Psoas muscle (tissue), 7 donors: Measurements from ENCODE around the gene SMIM45.

Source experiments
- ATAC-seq, 4 donors: fragments of 200-7000 bp; cut with Tn5 transposase; one replicate each; pipeline ENCODE4 v1.9.1; 2020; ENCODE audit warnings: moderate library complexity in 3 of 4, mild to moderate bottlenecking in 2 of 4
- DNase-seq, 2 donors: peaks; one replicate each; pipeline ENCODE4 v3.0.0-alpha.2; 2020
- H3K27ac ChIP-seq: fragments of 200-600 bp; one replicate; pipeline ENCODE4 v1.8.0; 2022
- H3K27me3 ChIP-seq, 3 donors: fragments of 200-600 bp in 1 of 3; one replicate each; pipeline versions ENCODE4 v1.6.1 to v1.8.0; 2013 to 2022; ENCODE audit warnings: low read length in 2 of 3, mild to moderate bottlenecking in 2 of 3, moderate library complexity in 1 of 3; ENCODE audit not compliant: insufficient read depth in 3 of 3
- H3K36me3 ChIP-seq, 2 donors: fragments of 200-600 bp in 1 of 2; one replicate each; pipeline versions ENCODE4 v1.6.1 to v1.8.0; 2013 to 2022; ENCODE audit warnings: low read depth in 1 of 2, mild to moderate bottlenecking in 1 of 2, moderate library complexity in 1 of 2; ENCODE audit not compliant: insufficient read depth in 1 of 2
- H3K4me1 ChIP-seq: fragments of 200-600 bp; one replicate; pipeline ENCODE4 v1.8.0; 2022
- H3K4me3 ChIP-seq: fragments of 200-600 bp; one replicate; pipeline ENCODE4 v1.8.0; 2022; ENCODE audit warnings: mild to moderate bottlenecking
- H3K9me3 ChIP-seq: fragments of 200-600 bp; one replicate; pipeline ENCODE4 v1.8.0; 2022
- WGBS, 3 donors: extraction: QIAGEN DNeasy Blood & Tissue Kit; methylation state at CpG; one replicate each; pipeline versions ENCODE4 v1.1.6 to v1.1.7; 2013; 5-methylcytosine and 5-hydroxymethylcytosine counted together
- intact Hi-C, 2 donors: fragments of 100-400 bp; cut with DNase I; formaldehyde crosslinking; loops; one replicate each; pipeline versions ENCODE4 v1.11.0 to v1.14.2; 2022
- TF ChIP-seq, protein P1 (sequence below): fragments of 200-600 bp; IDR thresholded peaks from one replicate; pipeline ENCODE4 v1.8.0; 2022; ENCODE audit warnings: antibody characterized with exemption
- donor health status: healthy with polysubstance abuse.
- donor health status: DM: no; HTN: no; CAD: no; lungs with moderate emphysema.
- donor health status: Bipolar disorder and iron deficiency.
- donor health status: healthy.
- donor health status: DM: yes; HTN: yes; CAD: no.
- donor health status: DM: no; HTN: no; CAD: no.
- donor health status: DM: yes; HTN: yes; CAD: no.

Gene SMIM45

DNA sequence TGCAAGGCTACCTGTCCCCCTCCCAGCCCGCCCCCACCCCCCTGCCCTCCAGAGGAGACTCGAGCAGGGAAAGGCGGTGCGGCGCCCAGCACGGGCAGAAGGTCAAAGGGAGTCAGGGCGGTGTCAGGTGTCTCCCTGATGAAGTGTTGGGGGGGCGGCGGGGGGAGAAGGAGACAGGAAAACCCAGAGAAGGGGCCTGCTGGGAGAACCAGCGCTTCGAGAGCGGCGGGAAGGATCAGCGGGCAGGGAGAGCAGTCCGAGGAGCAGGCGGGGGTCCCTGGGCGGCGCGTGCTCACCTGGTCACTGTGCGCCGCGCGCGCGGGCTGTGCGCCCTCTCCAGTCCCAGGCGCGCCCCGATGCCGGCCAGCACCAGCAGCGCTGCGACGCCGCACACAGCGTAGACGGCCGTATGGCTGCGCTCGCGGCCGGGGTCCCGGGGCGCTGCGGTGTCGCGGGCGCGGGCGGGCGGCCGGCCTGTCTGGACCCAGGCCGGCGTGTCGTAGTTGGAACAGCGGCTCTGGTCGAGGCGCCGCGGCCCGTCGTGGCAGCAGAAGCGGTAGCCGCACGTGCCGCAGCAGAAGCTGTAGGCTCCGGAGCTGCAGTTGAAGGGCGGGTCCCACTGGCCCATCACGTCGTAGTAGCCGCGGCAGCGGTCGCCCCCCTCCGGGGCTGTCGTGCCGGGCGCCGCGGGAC, 38.0 kb upstream of the SMIM45 start:
- Histone ChIP-seq H3K27me3 (peaks cover 0 to 75% (median 27%) of the 10 kb centered on the region in 3 donors), H3K4me1 (peaks cover 12% of the 10 kb centered on the region), H3K36me3 (no peaks in the 10 kb centered on the region), H3K4me3 (no peak overlapping the region), H3K9me3 (no peaks in the 10 kb centered on the region), H3K27ac (no peak overlapping the region)
- TF ChIP-seq, protein P1, sequence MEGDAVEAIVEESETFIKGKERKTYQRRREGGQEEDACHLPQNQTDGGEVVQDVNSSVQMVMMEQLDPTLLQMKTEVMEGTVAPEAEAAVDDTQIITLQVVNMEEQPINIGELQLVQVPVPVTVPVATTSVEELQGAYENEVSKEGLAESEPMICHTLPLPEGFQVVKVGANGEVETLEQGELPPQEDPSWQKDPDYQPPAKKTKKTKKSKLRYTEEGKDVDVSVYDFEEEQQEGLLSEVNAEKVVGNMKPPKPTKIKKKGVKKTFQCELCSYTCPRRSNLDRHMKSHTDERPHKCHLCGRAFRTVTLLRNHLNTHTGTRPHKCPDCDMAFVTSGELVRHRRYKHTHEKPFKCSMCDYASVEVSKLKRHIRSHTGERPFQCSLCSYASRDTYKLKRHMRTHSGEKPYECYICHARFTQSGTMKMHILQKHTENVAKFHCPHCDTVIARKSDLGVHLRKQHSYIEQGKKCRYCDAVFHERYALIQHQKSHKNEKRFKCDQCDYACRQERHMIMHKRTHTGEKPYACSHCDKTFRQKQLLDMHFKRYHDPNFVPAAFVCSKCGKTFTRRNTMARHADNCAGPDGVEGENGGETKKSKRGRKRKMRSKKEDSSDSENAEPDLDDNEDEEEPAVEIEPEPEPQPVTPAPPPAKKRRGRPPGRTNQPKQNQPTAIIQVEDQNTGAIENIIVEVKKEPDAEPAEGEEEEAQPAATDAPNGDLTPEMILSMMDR: no peak
- intact Hi-C loops: no loop called here
- 3 to 4% (median 3%) methylated on average over 59 to 79 of the region's 79 CpGs for WGBS, 3 donors
- no peak for ATAC-seq
- no peak for DNase-seq

DNA sequence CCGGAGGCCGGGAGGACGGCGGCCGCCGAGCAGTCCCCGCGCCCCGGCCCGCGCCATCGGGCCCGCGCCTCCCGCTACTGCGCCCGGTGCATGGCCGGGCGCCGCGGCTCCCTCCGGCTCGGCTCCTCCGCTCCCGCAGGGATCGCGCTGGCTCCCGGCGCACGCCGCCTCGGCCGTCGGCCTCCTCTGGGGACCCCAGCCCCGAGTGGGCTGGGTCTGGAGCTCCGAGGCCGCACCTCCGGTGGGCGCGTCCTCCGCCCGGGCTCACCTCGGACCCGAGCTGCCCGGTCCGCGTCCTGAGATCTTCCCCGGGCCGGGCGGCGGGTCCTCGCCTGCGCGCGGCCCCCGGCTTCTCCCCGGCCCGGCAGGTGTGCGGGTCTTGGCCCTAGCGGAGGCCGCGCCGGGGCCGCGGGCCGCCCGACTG, 37.3 kb upstream of the SMIM45 start:
- no peak overlapping the region for H3K27ac ChIP-seq
- H3K4me1 ChIP-seq: peaks cover 12% of the 10 kb centered on the region
- TF ChIP-seq, protein P1: no peak
- intact Hi-C loops: no loop called here
- 0 to 1% (median 1%) methylated on average over 24 to 67 of the region's 67 CpGs for WGBS, 3 donors
- DNase-seq (no peak), ATAC-seq (no peak)
- H3K9me3 ChIP-seq: no peaks in the 10 kb centered on the region
- peak overlapping the region; percentile 57 for H3K4me3 ChIP-seq
- H3K36me3 ChIP-seq: no peaks in the 10 kb centered on the region
- peaks cover 0 to 78% (median 27%) of the 10 kb centered on the region in 3 donors for H3K27me3 ChIP-seq

DNA sequence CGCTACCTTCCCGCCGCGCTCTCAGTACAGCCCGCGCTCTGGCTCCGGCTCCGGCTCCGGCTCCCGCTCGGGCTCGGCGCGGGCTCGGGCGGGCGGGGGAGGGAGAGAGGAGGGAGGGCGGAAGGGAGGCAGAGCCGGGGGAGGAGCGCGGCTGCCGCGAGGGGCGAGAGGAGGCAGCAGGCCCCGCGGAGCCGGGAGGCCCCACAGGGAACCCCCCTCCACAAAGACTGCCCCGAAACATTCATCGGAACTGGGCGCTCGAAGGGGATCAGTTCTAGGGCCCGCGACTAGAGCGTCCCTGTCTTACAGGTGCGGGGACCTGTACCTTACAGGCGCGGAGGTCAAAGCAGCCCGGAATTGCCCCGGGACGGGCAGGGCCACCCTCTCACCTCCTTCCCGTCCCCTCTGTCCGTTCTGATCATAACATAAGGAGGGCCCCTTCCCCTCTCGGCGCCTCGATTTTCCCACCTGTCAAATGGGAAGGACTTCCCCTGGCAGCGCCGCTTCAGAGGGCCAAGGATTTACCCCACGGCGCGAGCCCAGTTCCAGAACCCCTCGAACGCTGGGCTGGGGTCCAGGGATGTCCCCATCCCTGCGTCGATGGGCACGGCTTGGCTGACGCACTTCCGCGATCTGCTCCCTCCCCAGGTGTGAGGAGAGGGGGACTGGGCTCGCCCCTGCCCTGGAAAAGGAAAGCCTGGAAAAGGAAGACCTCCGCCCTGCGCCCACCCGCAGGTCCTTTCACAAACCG, 36.7 kb upstream of the SMIM45 start, which contains the start of gene SHISA8:
Gene SHISA8, minus strand, starts transcription at position 40 of the 751 bp plus-strand sequence. CDS start 407 bp downstream, outside the sequence.
- Histone ChIP-seq H3K9me3 (no peaks in the 10 kb centered on the region), H3K4me3 (peak within 1 kb of the TSS; percentile 57), H3K4me1 (peaks cover 15% of the 10 kb centered on the region), H3K27me3 (peaks cover 0 to 77% (median 27%) of the 10 kb centered on the region in 3 donors), H3K27ac (no peak within 1 kb of the TSS), H3K36me3 (no peaks in the 10 kb centered on the region)
- TF ChIP-seq, protein P1: no peak
- 9 to 16% (median 10%) methylated on average over 40 to 63 of the region's 63 CpGs for WGBS, 3 donors
- DNase-seq (peak; percentile 56 to 66), ATAC-seq (peak in 3 of 4 donors; percentile 33 to 52 (median 40))
- intact Hi-C loops: no loop called here

DNA sequence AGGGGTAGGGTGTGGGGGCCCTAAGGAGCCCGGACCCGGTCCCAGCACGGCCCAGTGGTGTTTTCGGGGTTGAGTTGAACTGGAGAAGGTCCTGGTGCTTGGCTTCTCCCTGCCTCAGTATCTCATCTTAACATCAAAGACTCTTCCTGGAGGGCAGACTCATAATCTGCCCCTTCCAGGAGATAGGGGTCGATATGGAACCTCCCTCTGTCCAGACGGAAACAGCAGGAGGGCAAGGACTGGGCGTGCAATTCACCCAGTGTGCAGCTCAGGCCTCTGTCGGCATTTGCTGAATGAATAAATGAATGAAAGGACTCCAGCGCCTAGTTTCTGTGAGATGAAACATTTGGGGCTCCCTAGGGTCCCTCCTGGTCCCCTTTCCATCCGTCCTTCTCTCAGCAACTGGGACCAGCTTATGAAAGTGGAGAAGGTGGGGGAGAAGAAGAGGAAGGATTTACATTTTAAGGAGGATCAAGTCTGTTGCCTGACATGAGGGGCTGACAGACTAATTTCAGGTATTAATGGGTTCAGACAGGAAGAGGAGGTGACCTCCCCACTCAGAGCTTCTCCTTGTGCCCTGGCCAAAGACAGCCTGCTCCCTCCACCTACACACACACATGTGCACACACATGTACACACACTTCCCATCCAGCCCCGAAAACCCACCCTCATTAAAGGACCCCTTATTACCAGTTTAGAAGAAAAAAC, 36.0 kb upstream of the SMIM45 start:
- Histone ChIP-seq H3K4me1 (peaks cover 7% of the 10 kb centered on the region), H3K36me3 (no peaks in the 10 kb centered on the region), H3K27me3 (peaks cover 0 to 71% (median 24%) of the 10 kb centered on the region in 3 donors), H3K27ac (no peak overlapping the region), H3K4me3 (no peak overlapping the region), H3K9me3 (no peaks in the 10 kb centered on the region)
- 51 to 66% (median 56%) methylated on average over 11 of the region's 11 CpGs for WGBS, 3 donors
- DNase-seq: no peak
- intact Hi-C loops: no loop called here
- no peak for ATAC-seq
- TF ChIP-seq, protein P1: no peak
